Esophagus squamous epithelium (tissue), 5 donors: ENCODE results near the gene TES. TPM values are rescaled to one million over a fixed set of nuclear protein-coding genes. Genes with fewer than 3 reads are reported as not detected.
A peak's percentile ranks its signal among the peaks of the same experiment; 100 is the strongest.
"Not testable (repeated sequence)": the region's sequence is repeated elsewhere in the genome, so short reads cannot be mapped to it uniquely, and the experiment has no call there.

Experiments
- DNase-seq: peaks from one replicate; lab custom pipeline; 2025; lab: John Stamatoyannopoulos, UW
- H3K27ac ChIP-seq, 4 donors: fragments of 200-600 bp; sonication (generic); one replicate each; pipeline ENCODE4 v1.5.1; 2016 to 2019; ENCODE audit warnings: mild to moderate bottlenecking in 1 of 4
- H3K27me3 ChIP-seq, 4 donors: fragments of 200-600 bp; sonication (generic); 1 replicate in 3 of 4; 2 replicates in 1 of 4; pipeline versions ENCODE4 v1.5.1 to v1.6.0; 2017 to 2021; ENCODE audit warnings: antibody characterized with exemption in 1 of 4
- H3K36me3 ChIP-seq, 3 donors: fragments of 200-600 bp; sonication (generic); one replicate each; pipeline ENCODE4 v1.5.1; 2016 to 2019
- H3K4me1 ChIP-seq, 3 donors: fragments of 200-600 bp; sonication (generic); one replicate each; pipeline ENCODE4 v1.5.1; 2017 to 2019
- H3K4me3 ChIP-seq, 4 donors: fragments of 200-600 bp; sonication (generic); 1 replicate in 3 of 4; 2 replicates in 1 of 4; pipeline ENCODE4 v1.5.1; 2016 to 2019; ENCODE audit warnings: mild to moderate bottlenecking in 2 of 4, moderate library complexity in 1 of 4
- H3K9me3 ChIP-seq, 3 donors: fragments of 200-600 bp; sonication (generic); one replicate each; pipeline ENCODE4 v1.5.1; 2016 to 2019
- POLR2A ChIP-seq, 4 donors: fragments of 450-650 bp; IDR thresholded peaks; one replicate each; pipeline ENCODE4 v1.6.1; 2017; ENCODE audit warnings: antibody characterized with exemption in 4 of 4, mild to moderate bottlenecking in 4 of 4, moderate library complexity in 3 of 4
- WGBS, 2 donors: methylation state at CpG; one replicate each; pipeline ENCODE4 v1.1.5; 2018; 5-methylcytosine and 5-hydroxymethylcytosine counted together
- intact Hi-C: fragments of 100-400 bp; cut with DNase I; formaldehyde crosslinking; loops from one replicate; pipeline ENCODE4 v1.15.0; 2022
- total RNA-seq, 4 donors: library from RNA; depleted of rRNA; stranded (reverse); fragments of >200 nt; gene quantifications; one replicate each; pipeline ENCODE4 v1.1.0, GENCODE V29; 2016
- TF ChIP-seq, protein P1 (sequence below), 6 experiments: fragments of 450-650 bp in 4 of 6; fragments of 200-600 bp in 2 of 6; sonication (generic) in 2 of 6; IDR thresholded peaks; one replicate each; pipeline ENCODE4 v1.5.1; 2016 to 2019; ENCODE audit warnings: antibody characterized with exemption in 6 of 6, mild to moderate bottlenecking in 4 of 6, moderate library complexity in 4 of 6
- donor health status: DM: yes; HTN: yes; CAD: no.

Gene TES
- total RNA-seq, 4 donors from 2014 or later, result 34.8 to 155 (median 67.0) TPM

DNA sequence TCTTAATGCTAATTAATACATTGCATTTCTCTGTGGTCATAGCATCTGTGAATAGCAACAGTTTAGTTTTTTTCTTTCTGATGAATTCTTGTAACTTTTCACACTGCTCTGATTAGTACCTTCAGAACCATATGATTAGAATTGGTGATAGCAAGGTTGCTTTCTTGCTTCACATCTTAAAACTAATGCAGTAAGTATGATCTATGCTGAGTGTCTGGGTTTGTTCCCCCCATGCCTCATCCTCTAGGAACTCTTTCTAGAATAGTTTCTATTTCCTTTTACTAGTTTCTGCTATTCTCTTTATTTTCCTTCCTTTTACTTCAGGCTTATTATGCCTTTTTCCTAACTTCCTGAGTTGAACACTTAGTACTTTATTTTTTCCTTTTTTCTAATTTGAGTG, 32.4 kb downstream of the TES start:
- Histone ChIP-seq H3K36me3 (peaks cover 0 to 52% (median 0%) of the 10 kb centered on the region in 3 donors), H3K4me1 (no peaks in the 10 kb centered on the region), H3K9me3 (peaks cover 0 to 10% (median 7%) of the 10 kb centered on the region in 3 donors), H3K27me3 (no peaks in the 10 kb centered on the region), H3K4me3 (no peak overlapping the region), H3K27ac (no peak overlapping the region)
- DNase-seq, result no peak
- intact Hi-C loops, result no loop called here
- TF ChIP-seq, protein P1, sequence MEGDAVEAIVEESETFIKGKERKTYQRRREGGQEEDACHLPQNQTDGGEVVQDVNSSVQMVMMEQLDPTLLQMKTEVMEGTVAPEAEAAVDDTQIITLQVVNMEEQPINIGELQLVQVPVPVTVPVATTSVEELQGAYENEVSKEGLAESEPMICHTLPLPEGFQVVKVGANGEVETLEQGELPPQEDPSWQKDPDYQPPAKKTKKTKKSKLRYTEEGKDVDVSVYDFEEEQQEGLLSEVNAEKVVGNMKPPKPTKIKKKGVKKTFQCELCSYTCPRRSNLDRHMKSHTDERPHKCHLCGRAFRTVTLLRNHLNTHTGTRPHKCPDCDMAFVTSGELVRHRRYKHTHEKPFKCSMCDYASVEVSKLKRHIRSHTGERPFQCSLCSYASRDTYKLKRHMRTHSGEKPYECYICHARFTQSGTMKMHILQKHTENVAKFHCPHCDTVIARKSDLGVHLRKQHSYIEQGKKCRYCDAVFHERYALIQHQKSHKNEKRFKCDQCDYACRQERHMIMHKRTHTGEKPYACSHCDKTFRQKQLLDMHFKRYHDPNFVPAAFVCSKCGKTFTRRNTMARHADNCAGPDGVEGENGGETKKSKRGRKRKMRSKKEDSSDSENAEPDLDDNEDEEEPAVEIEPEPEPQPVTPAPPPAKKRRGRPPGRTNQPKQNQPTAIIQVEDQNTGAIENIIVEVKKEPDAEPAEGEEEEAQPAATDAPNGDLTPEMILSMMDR (IDR thresholded peaks at IDR 0.05), result no peak
- TF ChIP-seq POLR2A (IDR thresholded peaks at IDR 0.05), result no peak

DNA sequence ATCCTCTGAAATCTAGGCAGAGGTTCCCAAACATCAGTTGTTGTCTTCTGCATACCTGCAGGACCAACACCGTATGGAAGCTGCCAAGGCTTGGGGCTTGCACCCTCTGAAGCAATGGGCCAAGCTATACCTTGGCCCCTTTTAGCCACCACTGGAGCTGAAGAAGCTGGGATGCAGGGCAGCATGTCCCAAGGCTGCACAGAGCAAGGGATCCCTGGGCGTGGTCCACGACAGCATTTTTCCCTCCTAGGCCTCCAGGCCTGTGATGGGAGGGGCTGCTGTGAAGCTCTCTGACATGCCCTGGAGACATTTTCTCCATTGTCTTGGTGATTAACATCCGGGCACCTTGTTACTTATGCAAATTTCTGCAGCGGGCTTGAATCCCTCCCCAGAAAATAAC, 34.5 kb downstream of the TES start:
- DNase-seq, H3K4me1 ChIP-seq, intact Hi-C loops, H3K27ac ChIP-seq, H3K4me3 ChIP-seq, H3K27me3 ChIP-seq: not testable (repeated sequence)
- Histone ChIP-seq H3K9me3 (peaks cover 0 to 10% (median 7%) of the 10 kb centered on the region in 3 donors), H3K36me3 (peaks cover 0 to 60% (median 2%) of the 10 kb centered on the region in 3 donors)
- WGBS, 2 donors, result 79 to 100% methylated on average over 1 to 4 of the region's 5 CpGs

DNA sequence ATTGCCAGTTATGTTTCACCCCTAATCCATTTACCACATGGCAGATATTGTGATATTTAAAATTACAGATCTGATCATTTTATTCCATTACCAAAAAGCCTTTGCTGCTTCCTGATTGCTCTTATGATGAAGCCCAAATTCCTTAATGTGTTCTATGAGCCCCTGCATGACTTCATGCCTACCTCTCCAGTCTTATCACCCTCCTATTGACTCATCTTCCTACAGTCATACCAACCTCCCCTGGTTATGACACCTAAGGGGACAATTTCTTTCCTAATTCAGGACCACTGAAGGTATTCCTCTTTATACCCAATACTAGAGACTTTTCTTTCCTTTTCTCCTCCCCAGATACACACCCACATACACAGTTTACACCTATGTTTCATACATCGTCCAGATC, 36.0 kb downstream of the TES start:
- DNase-seq, result no peak
- H3K27me3 ChIP-seq, result no peaks in the 10 kb centered on the region
- H3K4me3 ChIP-seq, result no peak overlapping the region
- no peaks in the 10 kb centered on the region for H3K4me1 ChIP-seq
- no peak for TF ChIP-seq POLR2A (IDR thresholded peaks at IDR 0.05)
- H3K36me3 ChIP-seq, result peaks cover 0 to 73% (median 7%) of the 10 kb centered on the region in 3 donors
- H3K9me3 ChIP-seq, result peaks cover 0 to 10% (median 7%) of the 10 kb centered on the region in 3 donors
- intact Hi-C loops, result no loop called here
- H3K27ac ChIP-seq, result no peak overlapping the region
- WGBS, 2 donors, result 85 to 100% methylated on average over 1 of the region's 1 CpG

DNA sequence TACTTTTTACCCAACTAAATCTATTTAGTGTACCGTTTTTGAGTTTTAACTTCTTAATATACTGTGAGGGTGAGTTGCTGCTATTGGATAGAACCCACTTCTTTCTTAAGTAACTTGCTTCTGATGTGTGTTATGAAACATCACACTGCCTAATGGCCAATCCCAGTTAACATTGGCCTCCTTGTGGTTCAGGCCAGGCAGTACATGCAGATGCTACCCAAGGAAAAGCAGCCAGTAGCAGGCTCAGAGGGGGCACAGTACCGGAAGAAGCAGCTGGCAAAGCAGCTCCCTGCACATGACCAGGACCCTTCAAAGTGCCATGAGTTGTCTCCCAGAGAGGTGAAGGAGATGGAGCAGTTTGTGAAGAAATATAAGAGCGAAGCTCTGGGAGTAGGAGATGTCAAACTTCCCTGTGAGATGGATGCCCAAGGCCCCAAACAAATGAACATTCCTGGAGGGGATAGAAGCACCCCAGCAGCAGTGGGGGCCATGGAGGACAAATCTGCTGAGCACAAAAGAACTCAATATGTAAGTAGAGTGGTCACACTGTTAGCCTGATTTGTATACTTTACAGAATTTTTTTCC, 39.7 kb downstream of the TES start:
- intact Hi-C loops, result no loop called here
- Histone ChIP-seq H3K27ac (no peak overlapping the region), H3K9me3 (peaks cover 0 to under 1% (median 0%) of the 10 kb centered on the region in 3 donors), H3K4me3 (no peak overlapping the region), H3K4me1 (no peaks in the 10 kb centered on the region), H3K36me3 (peaks cover 0 to 89% (median 7%) of the 10 kb centered on the region in 3 donors), H3K27me3 (no peaks in the 10 kb centered on the region)
- no peak for TF ChIP-seq POLR2A (IDR thresholded peaks at IDR 0.05)
- TF ChIP-seq, protein P1 (IDR thresholded peaks at IDR 0.05), result peak in 4 of 6 experiments; percentile 36 to 62 (median 39)
- WGBS, 2 donors, result 80 to 86% methylated on average over 2 to 3 of the region's 3 CpGs
- no peak for DNase-seq

DNA sequence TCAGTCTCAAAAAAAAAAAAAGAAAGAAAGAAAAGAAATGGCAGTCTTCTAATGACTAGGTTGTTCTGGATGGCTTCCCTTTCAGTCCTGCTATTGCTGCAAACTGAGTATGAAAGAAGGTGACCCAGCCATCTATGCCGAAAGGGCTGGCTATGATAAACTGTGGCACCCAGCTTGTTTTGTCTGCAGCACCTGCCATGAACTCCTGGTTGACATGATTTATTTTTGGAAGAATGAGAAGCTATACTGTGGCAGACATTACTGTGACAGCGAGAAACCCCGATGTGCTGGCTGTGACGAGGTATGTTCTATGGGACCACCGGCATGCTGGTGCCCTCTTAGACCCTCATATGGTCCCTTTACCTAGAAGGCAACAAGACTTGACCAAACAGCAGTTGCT, 41.3 kb downstream of the TES start:
- 92 to 98% methylated on average over 5 of the region's 5 CpGs for WGBS, 2 donors
- no peaks in the 10 kb centered on the region for H3K27me3 ChIP-seq
- no peaks in the 10 kb centered on the region for H3K4me1 ChIP-seq
- DNase-seq, result no peak
- no peak overlapping the region for H3K4me3 ChIP-seq
- peaks cover 0 to 85% (median 7%) of the 10 kb centered on the region in 3 donors for H3K36me3 ChIP-seq
- no peaks in the 10 kb centered on the region for H3K9me3 ChIP-seq
- intact Hi-C loops, result no loop called here
- H3K27ac ChIP-seq, result no peak overlapping the region
- TF ChIP-seq, protein P1 (IDR thresholded peaks at IDR 0.05), result no peak
- no peak for TF ChIP-seq POLR2A (IDR thresholded peaks at IDR 0.05)

DNA sequence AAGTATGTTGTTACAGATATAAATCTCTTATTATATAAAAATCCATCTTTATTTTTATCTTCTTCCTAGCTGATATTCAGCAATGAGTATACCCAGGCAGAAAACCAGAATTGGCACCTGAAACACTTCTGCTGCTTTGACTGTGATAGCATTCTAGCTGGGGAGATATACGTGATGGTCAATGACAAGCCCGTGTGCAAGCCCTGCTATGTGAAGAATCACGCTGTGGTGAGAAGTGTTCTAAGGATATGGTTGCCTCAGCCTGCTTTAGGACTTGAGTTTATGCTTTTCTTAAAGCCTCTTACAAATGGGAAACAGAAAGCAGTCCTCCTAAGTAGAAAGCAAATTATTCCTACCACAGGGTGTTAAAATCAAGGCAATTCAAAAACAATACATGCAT, 41.9 kb downstream of the TES start:
- Histone ChIP-seq H3K27ac (no peak overlapping the region), H3K4me1 (no peaks in the 10 kb centered on the region), H3K4me3 (no peak overlapping the region), H3K36me3 (peaks cover 0 to 91% (median 11%) of the 10 kb centered on the region in 3 donors), H3K27me3 (no peaks in the 10 kb centered on the region), H3K9me3 (no peaks in the 10 kb centered on the region)
- TF ChIP-seq, protein P1 (IDR thresholded peaks at IDR 0.05), result no peak
- no peak for TF ChIP-seq POLR2A (IDR thresholded peaks at IDR 0.05)
- WGBS, 2 donors, result 80 to 95% methylated on average over 3 of the region's 3 CpGs
- intact Hi-C loops, result no loop called here
- DNase-seq, result no peak
